Muscle of back (tissue), 11 donors: Measurements from ENCODE around the gene LRRN2. TPM values are rescaled to one million over a fixed set of nuclear protein-coding genes. Genes with fewer than 3 reads are reported as not detected.
A peak's percentile ranks its signal among the peaks of the same experiment; 100 is the strongest.
"Not testable (repeated sequence)": the region's sequence is repeated elsewhere in the genome, so short reads cannot be mapped to it uniquely, and the experiment has no call there.

Experiments
- DNase-seq, 3 donors: peaks; one replicate each; pipeline versions ENCODE4 v3.0.0 to v3.0.0-alpha.2; 2013
- polyA plus RNA-seq, 10 donors: library from polyadenylated mRNA; unstranded; fragments of 120-200 nt; gene quantifications; one replicate each; pipeline ENCODE4 v1.2.1, GENCODE V29; 2013; ENCODE audit not compliant: insufficient read length in 10 of 10

Gene LRRN2
- polyA plus RNA-seq, 10 donors: 4.3 to 10.4 (median 8.1) TPM

GRCh38 chr1:204634260-204634910 is 51.2 kb downstream of the LRRN2 start:
- DNase-seq: no peak

GRCh38 chr1:204633665-204634064 is 51.9 kb downstream of the LRRN2 start:
- DNase-seq: peak in 2 of 3 donors; percentile 36 to 48

- no peak for DNase-seq
Observed at GRCh38 chr1:204630132-204630905, 55.2 kb downstream of the LRRN2 start.

GRCh38 chr1:204629459-204629858 is 56.1 kb downstream of the LRRN2 start:
- DNase-seq: not testable (repeated sequence)

DNA sequence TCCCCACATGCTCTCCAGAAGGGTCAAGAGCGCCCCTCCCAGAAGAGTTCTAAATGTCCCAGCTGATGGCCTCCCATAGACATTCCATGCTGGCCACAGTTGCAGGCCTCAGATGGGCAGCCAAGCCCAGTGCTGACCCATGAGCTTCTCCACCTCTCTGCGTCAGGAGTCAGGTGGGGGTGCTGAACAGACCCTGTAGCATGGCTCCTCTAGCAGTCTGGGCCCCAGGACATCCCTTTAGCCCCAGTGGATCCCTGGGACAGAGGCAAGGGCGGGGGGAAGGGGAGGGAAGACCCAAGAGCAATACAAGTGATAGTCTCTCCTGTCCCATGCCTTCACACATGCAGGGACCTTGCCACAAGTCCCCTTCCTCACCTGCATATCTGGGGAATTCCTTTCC is 56.7 kb downstream of the LRRN2 start:
- DNase-seq: no peak

DNA sequence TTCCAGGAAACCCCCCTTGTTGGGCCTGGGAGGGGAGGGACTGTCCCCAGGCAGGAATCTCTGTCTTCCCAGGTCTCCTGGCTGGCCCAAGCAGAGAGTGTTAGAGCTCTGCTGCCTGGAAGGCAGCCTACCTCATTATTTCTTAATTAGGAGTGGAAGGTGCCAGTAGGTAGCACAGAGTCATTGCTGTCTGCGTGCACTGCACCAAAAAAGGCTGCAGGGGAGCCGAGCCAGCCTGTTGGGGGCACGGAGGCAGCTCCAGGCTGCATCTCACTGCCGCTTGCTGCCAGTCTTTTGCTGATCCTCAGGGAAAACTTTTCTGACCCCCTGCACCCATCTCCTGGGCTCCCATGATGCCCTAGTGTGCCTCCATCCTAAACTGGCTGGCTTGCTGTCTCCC is 58.1 kb downstream of the LRRN2 start:
- DNase-seq: no peak

- DNase-seq: no peak
Observed at GRCh38 chr1:204626381-204626780, 59.2 kb downstream of the LRRN2 start.

DNA sequence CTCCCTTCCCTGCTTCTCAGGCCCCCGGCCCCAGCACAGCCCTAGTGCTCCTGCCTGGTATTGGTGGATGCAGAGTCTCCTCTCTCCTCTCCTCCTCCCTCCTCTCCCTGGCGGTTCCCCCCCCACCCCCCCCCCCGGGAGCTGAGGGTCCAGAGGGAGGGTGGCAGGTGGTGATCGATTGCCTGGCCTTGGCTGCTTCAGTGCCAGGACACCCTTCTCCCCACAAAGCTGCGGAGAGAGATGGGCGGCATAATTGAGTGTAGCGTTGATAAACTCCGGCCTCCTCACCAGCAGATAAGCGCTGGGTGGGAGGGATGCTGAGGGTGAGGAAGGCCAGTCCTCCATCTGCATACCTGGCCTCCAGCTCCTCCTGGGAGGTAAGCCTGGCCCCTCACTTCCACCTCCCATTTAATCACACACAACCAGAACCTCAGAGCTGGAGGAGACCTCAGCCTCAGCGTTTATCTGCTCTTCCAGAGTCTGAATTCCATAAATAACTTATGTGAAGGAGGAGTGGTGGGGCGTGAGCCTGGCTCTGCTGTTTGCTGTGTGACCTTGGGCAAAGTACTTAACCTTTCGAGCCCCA is 60.8 kb downstream of the LRRN2 start:
- no peak for DNase-seq

GRCh38 chr1:204623894-204624361 is 61.6 kb downstream of the LRRN2 start:
- no peak for DNase-seq

GRCh38 chr1:204623365-204623893 is 62.1 kb downstream of the LRRN2 start:
- DNase-seq: no peak

DNA sequence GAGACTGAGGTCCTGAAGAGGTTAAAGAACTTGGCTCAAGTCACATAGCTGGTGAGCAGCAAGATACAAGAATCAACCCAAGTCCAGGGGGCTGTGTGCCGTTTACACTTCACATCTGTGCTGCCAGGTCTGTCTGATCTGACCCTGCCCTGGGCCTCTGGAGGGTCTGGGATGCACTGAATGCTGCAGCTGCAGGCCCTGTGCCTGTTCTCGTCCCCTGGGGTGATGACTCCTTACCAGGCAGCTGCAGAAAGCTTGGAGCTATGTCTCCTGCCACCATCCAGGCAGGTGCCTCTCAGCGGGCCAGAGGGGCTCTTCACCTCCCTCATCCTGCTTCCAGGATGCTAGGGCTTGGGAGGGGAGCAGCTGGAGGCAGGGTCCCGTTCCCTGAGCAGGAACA is 63.5 kb downstream of the LRRN2 start:
- DNase-seq: no peak

DNA sequence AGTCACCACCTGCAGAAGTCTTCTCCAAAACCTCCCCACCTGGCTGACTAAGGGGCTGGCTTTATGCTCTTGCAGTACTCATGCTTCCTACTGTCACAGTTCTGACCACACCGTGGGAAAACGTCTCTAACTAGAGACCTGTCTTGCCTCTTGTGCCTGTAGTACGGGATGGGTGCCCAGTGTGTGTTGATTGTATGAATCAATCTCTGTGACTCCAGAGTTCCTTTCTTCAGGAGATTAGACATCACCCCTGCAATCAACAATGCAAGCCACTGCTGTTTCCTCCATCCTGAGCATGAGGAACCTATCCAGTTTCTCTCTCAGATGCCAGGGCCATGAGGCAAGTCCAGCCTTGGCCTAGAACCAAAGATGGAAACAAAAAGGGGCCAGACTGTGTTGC is 64.1 kb downstream of the LRRN2 start:
- no peak for DNase-seq

GRCh38 chr1:204619721-204620120 is 65.8 kb downstream of the LRRN2 start:
- DNase-seq: no peak

- DNase-seq: no peak
Observed at GRCh38 chr1:204618148-204618760, 67.3 kb downstream of the LRRN2 start.

- DNase-seq: no peak
Observed at GRCh38 chr1:204617256-204618147, 68.0 kb downstream of the LRRN2 start.

DNA sequence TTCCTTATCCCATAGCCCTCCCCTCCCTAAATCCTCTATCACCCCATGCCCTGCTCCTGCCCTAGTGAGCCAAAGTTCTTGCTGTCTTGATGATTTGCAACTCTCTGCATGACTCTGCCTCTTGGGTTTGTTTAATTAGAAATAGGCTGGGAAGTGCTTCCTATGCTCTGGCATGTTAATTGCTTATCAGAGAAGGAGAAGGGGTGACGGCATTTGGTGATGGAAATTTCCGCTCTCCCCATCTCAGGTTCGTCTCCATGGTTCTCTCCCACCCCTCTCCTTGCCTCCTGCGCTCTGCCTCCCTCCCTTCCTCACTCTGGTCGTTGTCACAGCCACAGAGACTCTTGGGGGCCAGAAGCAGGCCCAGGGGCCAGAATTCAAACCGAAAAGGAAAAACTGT is 68.9 kb downstream of the LRRN2 start:
- DNase-seq: no peak

GRCh38 chr1:204615881-204616280 is 69.7 kb downstream of the LRRN2 start:
- DNase-seq: no peak

- no peak for DNase-seq
Observed at GRCh38 chr1:204613636-204614035, 71.9 kb downstream of the LRRN2 start.

DNA sequence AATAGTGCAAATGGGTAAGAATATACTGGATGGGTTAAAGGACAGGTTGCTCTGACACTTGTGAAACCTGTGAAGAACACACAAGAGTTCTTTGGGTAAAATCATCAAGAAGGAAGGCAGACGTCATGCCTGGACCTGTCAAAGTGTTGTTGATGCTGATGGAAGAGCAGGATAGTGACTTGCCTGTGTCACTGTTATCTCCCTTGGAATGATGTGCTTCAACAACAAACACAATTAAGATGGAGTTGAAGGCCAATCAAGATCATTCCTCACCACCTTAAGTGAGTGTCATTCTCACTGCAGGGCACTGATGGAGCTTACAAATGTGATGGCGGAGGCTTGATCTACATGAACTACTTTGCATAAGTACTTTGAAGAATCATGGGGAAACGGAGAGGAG is 73.2 kb downstream of the LRRN2 start:
- DNase-seq: no peak

GRCh38 chr1:204611036-204611435 is 74.5 kb downstream of the LRRN2 start:
- no peak for DNase-seq

- no peak for DNase-seq
Observed at GRCh38 chr1:204607910-204608309, 77.6 kb downstream of the LRRN2 start.
